ENCODE results near the gene TRANK1. TPM values are rescaled to one million over a fixed set of nuclear protein-coding genes. Genes with fewer than 3 reads are reported as not detected.

TRANK1 gene
- total RNA-seq, 2 experiments from 2014 or later, result 39.2 to 44.8 TPM

DNA sequence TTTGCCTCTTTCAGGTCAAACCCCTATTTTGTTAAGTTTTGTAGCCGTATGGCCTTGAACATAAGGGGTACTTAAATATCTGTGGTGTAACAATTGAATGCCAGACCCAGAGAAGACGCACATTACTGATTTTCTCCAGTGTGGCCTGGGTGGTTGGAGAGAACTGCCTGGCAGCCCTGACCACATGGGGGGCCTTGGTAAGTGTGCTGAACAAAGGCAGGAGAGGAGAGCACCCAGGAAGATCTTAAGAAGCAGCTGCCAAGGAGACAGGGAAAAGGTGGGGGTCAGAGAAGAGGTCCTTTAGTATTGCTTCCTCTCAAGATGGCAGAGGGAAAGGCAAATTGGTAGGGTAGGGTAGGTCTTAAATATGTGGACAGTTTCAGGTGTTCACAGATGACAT, 35.7 kb downstream of the TRANK1 start:
- intact Hi-C loops (cut with DNase I, micrococcal nuclease), result loop anchor here (2.0 to 10.0 kb wide), 3 partner anchors 32 to 64 kb away; no protein-coding TSS in a partner anchor
- ChIA-PET POLR2A (interaction anchor here (0.8 to 1.3 kb wide), 3 partner anchors 10 to 84 kb away, joined by 3 to 4 read pairs (median 4); partner anchors contain the start of genes EPM2AIP1 and TRANK1), CTCF (interaction anchor here (1.1 kb wide), 1 partner anchor 16 kb away, joined by 3 read pairs; no protein-coding TSS in a partner anchor)
- TF ChIP-seq, protein P1, sequence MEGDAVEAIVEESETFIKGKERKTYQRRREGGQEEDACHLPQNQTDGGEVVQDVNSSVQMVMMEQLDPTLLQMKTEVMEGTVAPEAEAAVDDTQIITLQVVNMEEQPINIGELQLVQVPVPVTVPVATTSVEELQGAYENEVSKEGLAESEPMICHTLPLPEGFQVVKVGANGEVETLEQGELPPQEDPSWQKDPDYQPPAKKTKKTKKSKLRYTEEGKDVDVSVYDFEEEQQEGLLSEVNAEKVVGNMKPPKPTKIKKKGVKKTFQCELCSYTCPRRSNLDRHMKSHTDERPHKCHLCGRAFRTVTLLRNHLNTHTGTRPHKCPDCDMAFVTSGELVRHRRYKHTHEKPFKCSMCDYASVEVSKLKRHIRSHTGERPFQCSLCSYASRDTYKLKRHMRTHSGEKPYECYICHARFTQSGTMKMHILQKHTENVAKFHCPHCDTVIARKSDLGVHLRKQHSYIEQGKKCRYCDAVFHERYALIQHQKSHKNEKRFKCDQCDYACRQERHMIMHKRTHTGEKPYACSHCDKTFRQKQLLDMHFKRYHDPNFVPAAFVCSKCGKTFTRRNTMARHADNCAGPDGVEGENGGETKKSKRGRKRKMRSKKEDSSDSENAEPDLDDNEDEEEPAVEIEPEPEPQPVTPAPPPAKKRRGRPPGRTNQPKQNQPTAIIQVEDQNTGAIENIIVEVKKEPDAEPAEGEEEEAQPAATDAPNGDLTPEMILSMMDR (IDR thresholded peaks at IDR 0.05), result no peak
- Histone ChIP-seq H3K27me3 (ENCODE audit: control insufficient read depth in 1 of 2, insufficient read depth in 2 of 2, low read length in 2 of 2) (no peaks in the 10 kb centered on the region), H3K9me3 (ENCODE audit: control insufficient read depth in 1 of 2, insufficient read depth in 1 of 2, low read length in 2 of 2) (no peaks in the 10 kb centered on the region), H3K36me3 (ENCODE audit: insufficient read depth, low read length) (peaks cover 4% of the 10 kb centered on the region), H3K27ac (ENCODE audit: low read depth in 1 of 2, low read length in 2 of 2) (peak overlapping the region; percentile 81 to 84), H3K4me1 (ENCODE audit: insufficient read depth, low read length) (peaks cover 56% of the 10 kb centered on the region), H3K4me3 (ENCODE audit: low read length) (no peak overlapping the region)
- ATAC-seq (ENCODE audit: poor library complexity), result no peak
- DNase-seq, result no peak
- peak overlapping the region; percentile 94 for H3K4me3 Mint-ChIP-seq
- H3K36me3 Mint-ChIP-seq (ENCODE audit: low read depth), result peaks cover 10% of the 10 kb centered on the region
- H3K27ac Mint-ChIP-seq, result peak overlapping the region; percentile 93
- peaks cover 58% of the 10 kb centered on the region for H3K4me1 Mint-ChIP-seq (ENCODE audit: low read depth)
- H3K9me3 Mint-ChIP-seq, result no peaks in the 10 kb centered on the region
- no peaks in the 10 kb centered on the region for H3K27me3 Mint-ChIP-seq

DNA sequence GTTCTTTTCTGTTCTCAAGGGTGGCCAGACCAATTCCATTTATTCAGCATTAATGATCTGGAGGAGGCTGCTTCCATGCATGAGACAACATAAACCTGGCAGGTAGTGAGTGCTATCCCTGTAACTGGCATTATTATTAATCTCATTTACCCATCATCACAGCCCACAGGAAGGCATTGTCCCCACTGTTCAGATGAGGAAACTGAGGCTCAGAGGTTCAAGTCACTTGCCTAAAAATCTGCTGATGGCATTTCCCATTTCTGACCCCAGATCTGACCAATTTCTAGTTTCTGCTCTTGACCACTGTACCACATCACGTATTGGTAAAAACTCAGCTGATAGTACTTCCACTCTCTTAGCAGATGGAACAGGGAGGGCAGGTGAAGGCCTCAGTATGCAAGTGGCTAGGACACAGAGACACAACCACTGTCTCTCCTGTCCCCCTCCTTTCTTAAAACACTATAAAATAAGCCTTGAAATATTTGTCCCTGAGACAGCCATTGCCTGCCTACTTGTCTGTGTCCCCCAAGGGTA, 36.1 kb downstream of the TRANK1 start:
- Histone ChIP-seq H3K27me3 (ENCODE audit: control insufficient read depth in 1 of 2, insufficient read depth in 2 of 2, low read length in 2 of 2) (no peaks in the 10 kb centered on the region), H3K4me1 (ENCODE audit: insufficient read depth, low read length) (peaks cover 61% of the 10 kb centered on the region), H3K4me3 (ENCODE audit: low read length) (peak overlapping the region; percentile 62), H3K27ac (ENCODE audit: low read depth in 1 of 2, low read length in 2 of 2) (peak overlapping the region; percentile 81 to 84), H3K36me3 (ENCODE audit: insufficient read depth, low read length) (peaks cover 4% of the 10 kb centered on the region), H3K9me3 (ENCODE audit: control insufficient read depth in 1 of 2, insufficient read depth in 1 of 2, low read length in 2 of 2) (no peaks in the 10 kb centered on the region)
- intact Hi-C loops (cut with DNase I, micrococcal nuclease), result loop anchor here (1.0 to 10.0 kb wide), 4 partner anchors 15 to 64 kb away; no protein-coding TSS in a partner anchor
- DNase-seq, result no peak
- no peaks in the 10 kb centered on the region for H3K9me3 Mint-ChIP-seq
- TF ChIP-seq, protein P1 (IDR thresholded peaks at IDR 0.05), result no peak
- H3K4me3 Mint-ChIP-seq, result peak overlapping the region; percentile 94
- no peak for ATAC-seq (ENCODE audit: poor library complexity)
- peaks cover 58% of the 10 kb centered on the region for H3K4me1 Mint-ChIP-seq (ENCODE audit: low read depth)
- POLR2A ChIA-PET, result interaction anchor here (0.6 to 4.2 kb wide), 8 partner anchors 9 to 85 kb away, joined by 3 to 53 read pairs (median 14); partner anchors contain the start of genes EPM2AIP1, MLH1 and TRANK1
- no peaks in the 10 kb centered on the region for H3K27me3 Mint-ChIP-seq
- peak overlapping the region; percentile 93 for H3K27ac Mint-ChIP-seq
- peaks cover 10% of the 10 kb centered on the region for H3K36me3 Mint-ChIP-seq (ENCODE audit: low read depth)
- CTCF ChIA-PET, result interaction anchor here (1.0 to 1.5 kb wide), 2 partner anchors 50 to 80 kb away, joined by 3 to 6 read pairs; no protein-coding TSS in a partner anchor

DNA sequence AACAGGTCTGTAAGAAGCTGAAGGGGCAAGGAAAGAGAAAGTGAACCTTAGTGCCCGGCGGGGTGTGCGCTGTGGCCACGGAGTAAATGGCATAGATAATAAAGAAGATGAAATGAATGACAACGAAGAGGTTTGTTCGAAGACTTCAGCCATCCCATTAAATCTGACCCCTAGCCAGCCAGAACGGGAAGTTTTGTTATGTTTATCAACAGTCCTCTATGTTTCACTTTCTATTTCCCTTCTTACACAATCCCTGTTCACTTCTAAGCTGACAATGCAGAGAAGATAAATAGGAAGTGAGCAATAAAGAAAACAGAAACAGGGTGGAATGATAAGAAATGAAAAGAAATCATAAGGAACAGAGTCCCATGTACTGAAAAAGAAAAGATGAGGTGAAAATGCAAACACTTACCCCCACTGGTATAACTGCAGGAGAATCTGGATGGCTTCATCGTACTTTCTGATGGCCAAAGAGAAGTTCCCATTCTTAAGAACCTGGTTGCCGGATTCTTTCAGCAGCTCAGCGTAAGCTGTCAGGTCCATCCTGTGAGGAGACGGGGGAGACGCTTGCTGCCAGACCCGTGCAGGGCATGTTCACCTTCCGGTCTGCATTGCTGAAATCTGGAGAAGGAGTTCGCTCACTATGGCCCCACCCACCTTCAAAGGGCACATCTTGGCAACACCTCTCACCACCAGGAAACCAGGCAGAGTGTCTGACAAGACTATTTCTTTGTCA, 36.8 kb downstream of the TRANK1 start:
- TF ChIP-seq, protein P1 (IDR thresholded peaks at IDR 0.05), result no peak
- peaks cover 16% of the 10 kb centered on the region for H3K36me3 Mint-ChIP-seq (ENCODE audit: low read depth)
- H3K4me1 Mint-ChIP-seq (ENCODE audit: low read depth), result peaks cover 58% of the 10 kb centered on the region
- ATAC-seq (ENCODE audit: poor library complexity), result peak; percentile 66
- peak overlapping the region; percentile 94 for H3K4me3 Mint-ChIP-seq
- intact Hi-C loops (cut with DNase I, micrococcal nuclease), result loop anchor here (1.0 to 10.0 kb wide), 6 partner anchors 15 to 87 kb away; no protein-coding TSS in a partner anchor
- ChIA-PET CTCF (interaction anchor here (1.0 to 1.5 kb wide), 3 partner anchors 39 to 81 kb away, joined by 3 to 6 read pairs (median 6); no protein-coding TSS in a partner anchor), POLR2A (interaction anchor here (0.6 to 4.2 kb wide), 9 partner anchors 10 to 85 kb away, joined by 3 to 53 read pairs (median 11); partner anchors contain the start of genes EPM2AIP1, MLH1 and TRANK1)
- H3K4me3 ChIP-seq (ENCODE audit: low read length), result peak overlapping the region; percentile 62
- peak; percentile 52 to 88 (median 64) for DNase-seq
- peak overlapping the region; percentile 81 to 84 for H3K27ac ChIP-seq (ENCODE audit: low read depth in 1 of 2, low read length in 2 of 2)
- H3K36me3 ChIP-seq (ENCODE audit: insufficient read depth, low read length), result peaks cover 10% of the 10 kb centered on the region
- no peaks in the 10 kb centered on the region for H3K9me3 ChIP-seq (ENCODE audit: control insufficient read depth in 1 of 2, insufficient read depth in 1 of 2, low read length in 2 of 2)
- H3K27me3 Mint-ChIP-seq, result no peaks in the 10 kb centered on the region
- H3K4me1 ChIP-seq (ENCODE audit: insufficient read depth, low read length), result peaks cover 64% of the 10 kb centered on the region
- no peaks in the 10 kb centered on the region for H3K27me3 ChIP-seq (ENCODE audit: control insufficient read depth in 1 of 2, insufficient read depth in 2 of 2, low read length in 2 of 2)
- H3K9me3 Mint-ChIP-seq, result no peaks in the 10 kb centered on the region
- peak overlapping the region; percentile 93 for H3K27ac Mint-ChIP-seq
